ENCODE results near the gene PATJ. TPM values are rescaled to one million over a fixed set of nuclear protein-coding genes. Genes with fewer than 3 reads are reported as not detected.

PATJ gene, protein sequence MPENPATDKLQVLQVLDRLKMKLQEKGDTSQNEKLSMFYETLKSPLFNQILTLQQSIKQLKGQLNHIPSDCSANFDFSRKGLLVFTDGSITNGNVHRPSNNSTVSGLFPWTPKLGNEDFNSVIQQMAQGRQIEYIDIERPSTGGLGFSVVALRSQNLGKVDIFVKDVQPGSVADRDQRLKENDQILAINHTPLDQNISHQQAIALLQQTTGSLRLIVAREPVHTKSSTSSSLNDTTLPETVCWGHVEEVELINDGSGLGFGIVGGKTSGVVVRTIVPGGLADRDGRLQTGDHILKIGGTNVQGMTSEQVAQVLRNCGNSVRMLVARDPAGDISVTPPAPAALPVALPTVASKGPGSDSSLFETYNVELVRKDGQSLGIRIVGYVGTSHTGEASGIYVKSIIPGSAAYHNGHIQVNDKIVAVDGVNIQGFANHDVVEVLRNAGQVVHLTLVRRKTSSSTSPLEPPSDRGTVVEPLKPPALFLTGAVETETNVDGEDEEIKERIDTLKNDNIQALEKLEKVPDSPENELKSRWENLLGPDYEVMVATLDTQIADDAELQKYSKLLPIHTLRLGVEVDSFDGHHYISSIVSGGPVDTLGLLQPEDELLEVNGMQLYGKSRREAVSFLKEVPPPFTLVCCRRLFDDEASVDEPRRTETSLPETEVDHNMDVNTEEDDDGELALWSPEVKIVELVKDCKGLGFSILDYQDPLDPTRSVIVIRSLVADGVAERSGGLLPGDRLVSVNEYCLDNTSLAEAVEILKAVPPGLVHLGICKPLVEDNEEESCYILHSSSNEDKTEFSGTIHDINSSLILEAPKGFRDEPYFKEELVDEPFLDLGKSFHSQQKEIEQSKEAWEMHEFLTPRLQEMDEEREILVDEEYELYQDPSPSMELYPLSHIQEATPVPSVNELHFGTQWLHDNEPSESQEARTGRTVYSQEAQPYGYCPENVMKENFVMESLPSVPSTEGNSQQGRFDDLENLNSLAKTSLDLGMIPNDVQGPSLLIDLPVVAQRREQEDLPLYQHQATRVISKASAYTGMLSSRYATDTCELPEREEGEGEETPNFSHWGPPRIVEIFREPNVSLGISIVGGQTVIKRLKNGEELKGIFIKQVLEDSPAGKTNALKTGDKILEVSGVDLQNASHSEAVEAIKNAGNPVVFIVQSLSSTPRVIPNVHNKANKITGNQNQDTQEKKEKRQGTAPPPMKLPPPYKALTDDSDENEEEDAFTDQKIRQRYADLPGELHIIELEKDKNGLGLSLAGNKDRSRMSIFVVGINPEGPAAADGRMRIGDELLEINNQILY (N-terminal part only)
- polyA plus RNA-seq (7.8 and 9.9 TPM in 2 replicates), polyA minus RNA-seq (20.0 and 22.4 TPM in 2 replicates)

DNA sequence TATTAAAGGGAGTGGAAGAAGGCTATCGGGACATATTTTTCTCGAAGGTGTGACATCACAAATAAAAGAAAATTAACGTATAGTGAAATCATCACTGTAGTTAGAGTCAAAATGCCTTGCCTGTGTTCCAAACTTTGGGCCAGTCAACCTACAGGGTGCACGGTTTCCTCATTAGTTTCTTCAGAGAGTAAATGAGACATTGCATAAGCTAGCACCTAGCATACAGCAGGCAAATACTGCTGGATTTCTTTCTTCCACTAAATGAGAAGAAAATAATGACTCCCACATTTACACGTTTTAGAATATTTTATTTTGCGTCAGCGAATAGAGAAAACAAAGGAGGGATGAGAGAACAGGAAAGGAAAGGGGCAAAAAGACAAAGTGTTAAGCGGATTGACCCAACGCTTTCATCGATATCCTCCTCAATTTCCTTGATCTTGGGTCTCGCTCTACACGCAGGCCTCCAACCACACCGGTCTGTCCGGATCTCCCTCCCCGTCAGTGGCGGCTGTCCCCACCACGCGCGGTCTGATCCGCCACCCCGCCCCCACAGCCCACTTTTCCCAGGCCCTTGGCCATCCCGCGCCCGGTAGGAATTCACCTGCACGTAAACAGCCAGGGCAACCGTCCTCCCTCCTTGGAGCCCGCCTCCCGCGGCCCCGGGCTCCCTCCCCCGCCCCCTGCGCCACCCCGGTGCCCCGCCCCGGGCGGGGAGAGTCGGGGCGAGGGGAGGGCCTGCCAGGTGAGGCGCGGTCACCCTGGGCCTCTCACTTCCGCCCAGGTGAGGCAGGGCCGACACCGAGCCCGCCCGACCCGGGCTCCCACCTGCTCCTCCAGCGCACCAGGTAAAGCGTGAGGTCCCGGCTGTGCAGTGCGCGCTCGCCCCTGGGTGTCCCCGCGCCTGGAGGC, at the start of gene PATJ:
PATJ (plus strand) TSS at position 770 of the 909 bp plus-strand sequence. CDS start 20,413 bp downstream, outside the sequence.
- no peaks in the 10 kb centered on the region for H3K9me3 ChIP-seq (ENCODE audit: low read length)
- no peaks in the 10 kb centered on the region for H3K79me2 ChIP-seq (replicated peaks; ENCODE audit: insufficient read depth, low read length)
- peak within 1 kb of the TSS; percentile 76 for H3K4me2 ChIP-seq (ENCODE audit: low read length)
- TF ChIP-seq, protein P1, sequence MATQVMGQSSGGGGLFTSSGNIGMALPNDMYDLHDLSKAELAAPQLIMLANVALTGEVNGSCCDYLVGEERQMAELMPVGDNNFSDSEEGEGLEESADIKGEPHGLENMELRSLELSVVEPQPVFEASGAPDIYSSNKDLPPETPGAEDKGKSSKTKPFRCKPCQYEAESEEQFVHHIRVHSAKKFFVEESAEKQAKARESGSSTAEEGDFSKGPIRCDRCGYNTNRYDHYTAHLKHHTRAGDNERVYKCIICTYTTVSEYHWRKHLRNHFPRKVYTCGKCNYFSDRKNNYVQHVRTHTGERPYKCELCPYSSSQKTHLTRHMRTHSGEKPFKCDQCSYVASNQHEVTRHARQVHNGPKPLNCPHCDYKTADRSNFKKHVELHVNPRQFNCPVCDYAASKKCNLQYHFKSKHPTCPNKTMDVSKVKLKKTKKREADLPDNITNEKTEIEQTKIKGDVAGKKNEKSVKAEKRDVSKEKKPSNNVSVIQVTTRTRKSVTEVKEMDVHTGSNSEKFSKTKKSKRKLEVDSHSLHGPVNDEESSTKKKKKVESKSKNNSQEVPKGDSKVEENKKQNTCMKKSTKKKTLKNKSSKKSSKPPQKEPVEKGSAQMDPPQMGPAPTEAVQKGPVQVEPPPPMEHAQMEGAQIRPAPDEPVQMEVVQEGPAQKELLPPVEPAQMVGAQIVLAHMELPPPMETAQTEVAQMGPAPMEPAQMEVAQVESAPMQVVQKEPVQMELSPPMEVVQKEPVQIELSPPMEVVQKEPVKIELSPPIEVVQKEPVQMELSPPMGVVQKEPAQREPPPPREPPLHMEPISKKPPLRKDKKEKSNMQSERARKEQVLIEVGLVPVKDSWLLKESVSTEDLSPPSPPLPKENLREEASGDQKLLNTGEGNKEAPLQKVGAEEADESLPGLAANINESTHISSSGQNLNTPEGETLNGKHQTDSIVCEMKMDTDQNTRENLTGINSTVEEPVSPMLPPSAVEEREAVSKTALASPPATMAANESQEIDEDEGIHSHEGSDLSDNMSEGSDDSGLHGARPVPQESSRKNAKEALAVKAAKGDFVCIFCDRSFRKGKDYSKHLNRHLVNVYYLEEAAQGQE (IDR thresholded peaks at IDR 0.05; ENCODE audit: borderline replicate concordance) = no peak
- TF ChIP-seq RAD21 (conservative IDR thresholded peaks at IDR 0.05) (no peak), EZH2 (IDR thresholded peaks at IDR 0.05; ENCODE audit: borderline replicate concordance, insufficient read depth, low read length, poor library complexity, severe bottlenecking) (no peak), EP300 (conservative IDR thresholded peaks at IDR 0.05; ENCODE audit: poor library complexity, severe bottlenecking) (no peak), TAF1 (IDR thresholded peaks at IDR 0.05; ENCODE audit: low read depth) (no peak), MXI1 (conservative IDR thresholded peaks at IDR 0.05; ENCODE audit: poor library complexity, severe bottlenecking) (no peak), SMC3 (conservative IDR thresholded peaks at IDR 0.05; ENCODE audit: poor library complexity) (no peak)
- TF ChIP-seq, protein P2, sequence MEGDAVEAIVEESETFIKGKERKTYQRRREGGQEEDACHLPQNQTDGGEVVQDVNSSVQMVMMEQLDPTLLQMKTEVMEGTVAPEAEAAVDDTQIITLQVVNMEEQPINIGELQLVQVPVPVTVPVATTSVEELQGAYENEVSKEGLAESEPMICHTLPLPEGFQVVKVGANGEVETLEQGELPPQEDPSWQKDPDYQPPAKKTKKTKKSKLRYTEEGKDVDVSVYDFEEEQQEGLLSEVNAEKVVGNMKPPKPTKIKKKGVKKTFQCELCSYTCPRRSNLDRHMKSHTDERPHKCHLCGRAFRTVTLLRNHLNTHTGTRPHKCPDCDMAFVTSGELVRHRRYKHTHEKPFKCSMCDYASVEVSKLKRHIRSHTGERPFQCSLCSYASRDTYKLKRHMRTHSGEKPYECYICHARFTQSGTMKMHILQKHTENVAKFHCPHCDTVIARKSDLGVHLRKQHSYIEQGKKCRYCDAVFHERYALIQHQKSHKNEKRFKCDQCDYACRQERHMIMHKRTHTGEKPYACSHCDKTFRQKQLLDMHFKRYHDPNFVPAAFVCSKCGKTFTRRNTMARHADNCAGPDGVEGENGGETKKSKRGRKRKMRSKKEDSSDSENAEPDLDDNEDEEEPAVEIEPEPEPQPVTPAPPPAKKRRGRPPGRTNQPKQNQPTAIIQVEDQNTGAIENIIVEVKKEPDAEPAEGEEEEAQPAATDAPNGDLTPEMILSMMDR (IDR thresholded peaks at IDR 0.05; ENCODE audit: poor library complexity, severe bottlenecking) = no peak
- peak within 1 kb of the TSS; percentile 16 for H3K27ac ChIP-seq (ENCODE audit: low read length)
- no peaks in the 10 kb centered on the region for H3K36me3 ChIP-seq (ENCODE audit: insufficient read depth, low read length)
- H4K20me1 ChIP-seq (ENCODE audit: insufficient read depth) = no peaks in the 10 kb centered on the region
- H3K9ac ChIP-seq (ENCODE audit: low read length) = peak within 1 kb of the TSS; percentile 71
- peaks cover 4% of the 10 kb centered on the region for H3K27me3 ChIP-seq (ENCODE audit: insufficient read depth, low read depth, low read length)
- peak within 1 kb of the TSS; percentile 87 for H2AFZ ChIP-seq (ENCODE audit: low read depth, low read length)
- peak within 1 kb of the TSS; percentile 69 for H3K4me3 ChIP-seq (ENCODE audit: low read length)
- no peaks in the 10 kb centered on the region for H3F3A ChIP-seq (ENCODE audit: insufficient read depth, low read length, poor library complexity, severe bottlenecking)
- H3K9me2 ChIP-seq (ENCODE audit: insufficient read depth, low read length) = no peaks in the 10 kb centered on the region

All from neural cell (in vitro differentiated cells).